Stomach (tissue), 9 donors: ENCODE data around the gene C5orf47. TPM values are rescaled to one million over a fixed set of nuclear protein-coding genes. Genes with fewer than 3 reads are reported as not detected.

Experiments used
- DNase-seq, 2 donors: peaks; one replicate each; pipeline versions ENCODE4 v3.0.0 to v3.0.0-alpha.2; 2013 to 2019
- H3K27ac ChIP-seq, 5 donors: fragments of 200-600 bp in 4 of 5; sonication (generic) in 4 of 5; one replicate each; pipeline ENCODE4 v1.5.1; 2013 to 2019; ENCODE audit warnings: mild to moderate bottlenecking in 1 of 5, moderate library complexity in 1 of 5
- H3K27me3 ChIP-seq, 3 donors: fragments of 200-600 bp; sonication (generic); one replicate each; pipeline ENCODE4 v1.5.1; 2017 to 2019; ENCODE audit warnings: mixed run types in 1 of 3
- H3K36me3 ChIP-seq, 4 donors: fragments of 200-600 bp; sonication (generic); 1 replicate in 3 of 4; 2 replicates in 1 of 4; pipeline ENCODE4 v1.5.1; 2016 to 2019
- H3K4me1 ChIP-seq, 4 donors: fragments of 200-600 bp; sonication (generic); one replicate each; pipeline ENCODE4 v1.5.1; 2016 to 2019
- H3K4me3 ChIP-seq, 4 donors: fragments of 200-600 bp; sonication (generic) in 3 of 4; one replicate each; pipeline ENCODE4 v1.5.1; 2016 to 2019; ENCODE audit warnings: mild to moderate bottlenecking in 1 of 4
- H3K9me3 ChIP-seq, 4 donors: fragments of 200-600 bp; sonication (generic); one replicate each; pipeline ENCODE4 v1.5.1; 2016 to 2019
- CTCF ChIP-seq, 7 experiments: fragments of 450-650 bp in 4 of 7; fragments of 200-600 bp in 3 of 7; sonication (generic) in 3 of 7; IDR thresholded peaks; one replicate each; pipeline ENCODE4 v1.5.1; 2016 to 2019; ENCODE audit warnings: antibody characterized with exemption in 7 of 7, control low read depth in 2 of 7, mild to moderate bottlenecking in 1 of 7
- EP300 ChIP-seq: sonication (generic); formaldehyde crosslinking; IDR thresholded peaks from one replicate; pipeline ENCODE4 v1.6.1; 2017; ENCODE audit warnings: antibody characterized with exemption
- POLR2A ChIP-seq, 4 donors: fragments of 450-650 bp; IDR thresholded peaks; one replicate each; pipeline ENCODE4 v1.6.1; 2016; ENCODE audit warnings: antibody characterized with exemption in 4 of 4, control low read depth in 2 of 4, mild to moderate bottlenecking in 1 of 4, moderate library complexity in 1 of 4
- POLR2AphosphoS5 ChIP-seq, 3 donors: sonication (generic); formaldehyde crosslinking; IDR thresholded peaks; one replicate each; pipeline ENCODE4 v1.6.1; 2016; ENCODE audit warnings: antibody characterized with exemption in 3 of 3
- WGBS, 5 donors: extraction: QIAGEN DNeasy Blood & Tissue Kit in 3 of 5; methylation state at CpG; one replicate each; pipeline versions ENCODE4 v1.1.5 to v1.1.7; 2013 to 2018; 5-methylcytosine and 5-hydroxymethylcytosine counted together
- intact Hi-C: fragments of 100-400 bp; cut with DNase I; formaldehyde crosslinking; loops from one replicate; pipeline ENCODE4 v1.15.1; 2023; ENCODE audit warnings: low total_unique reads
- polyA plus RNA-seq, 3 donors: library from polyadenylated mRNA; stranded (reverse); fragments of 200-250 nt; gene quantifications; one replicate each; pipeline ENCODE4 v1.2.3, GENCODE V29; 2013
- total RNA-seq, 5 donors: library from RNA; depleted of rRNA; stranded (reverse); fragments of >200 nt; gene quantifications; one replicate each; pipeline versions ENCODE4 v1.1.0 to v1.2.3, GENCODE V29; 2014 to 2016
- donor health status: healthy with polysubstance abuse.
- donor health status: Bipolar disorder and iron deficiency.
- donor health status: healthy.

The C5orf47 gene
- total and polyA plus RNA-seq, 8 donors, result not detected

GRCh38 chr5:173997331-173997730 is 8.4 kb downstream of the C5orf47 start:
- H3K9me3 ChIP-seq, result no peaks in the 10 kb centered on the region
- no peaks in the 10 kb centered on the region for H3K4me1 ChIP-seq
- WGBS, 5 donors, result 58 to 80% (median 77%) methylated on average over 4 of the region's 4 CpGs
- H3K27ac ChIP-seq, result no peak overlapping the region
- no peak overlapping the region for H3K4me3 ChIP-seq
- no peaks in the 10 kb centered on the region for H3K36me3 ChIP-seq
- DNase-seq, result no peak
- TF ChIP-seq POLR2A (IDR thresholded peaks at IDR 0.05) (no peak), EP300 (no peak), CTCF (IDR thresholded peaks at IDR 0.05) (no peak), POLR2AphosphoS5 (IDR thresholded peaks at IDR 0.05) (no peak)
- peaks cover 0 to 16% (median 7%) of the 10 kb centered on the region in 3 donors for H3K27me3 ChIP-seq
- intact Hi-C loops, result no loop called here

GRCh38 chr5:173998531-173998930 is 9.6 kb downstream of the C5orf47 start:
- 51 to 68% (median 63%) methylated on average over 4 of the region's 4 CpGs for WGBS, 5 donors
- H3K27ac ChIP-seq, result no peak overlapping the region
- no peak for DNase-seq
- H3K4me3 ChIP-seq, result no peak overlapping the region
- no peak for TF ChIP-seq CTCF (IDR thresholded peaks at IDR 0.05)
- no peak for TF ChIP-seq POLR2AphosphoS5 (IDR thresholded peaks at IDR 0.05)
- TF ChIP-seq EP300, result no peak
- peaks cover 0 to 8% (median 7%) of the 10 kb centered on the region in 3 donors for H3K27me3 ChIP-seq
- H3K9me3 ChIP-seq, result no peaks in the 10 kb centered on the region
- no peaks in the 10 kb centered on the region for H3K4me1 ChIP-seq
- intact Hi-C loops, result no loop called here
- no peaks in the 10 kb centered on the region for H3K36me3 ChIP-seq

- Histone ChIP-seq H3K27me3 (peaks cover 0 to 7% (median 0%) of the 10 kb centered on the region in 3 donors), H3K27ac (no peak overlapping the region), H3K4me3 (no peak overlapping the region), H3K9me3 (no peaks in the 10 kb centered on the region), H3K36me3 (no peaks in the 10 kb centered on the region), H3K4me1 (no peaks in the 10 kb centered on the region)
- TF ChIP-seq CTCF (IDR thresholded peaks at IDR 0.05), result no peak
- TF ChIP-seq POLR2A (IDR thresholded peaks at IDR 0.05), result no peak
- no peak for TF ChIP-seq EP300
- intact Hi-C loops, result no loop called here
- no peak for DNase-seq
- WGBS, 5 donors, result 78 to 85% (median 84%) methylated on average over 4 of the region's 4 CpGs
These were observed 11.1 kb downstream of the C5orf47 start for GRCh38 chr5:174000076-174000475.

GRCh38 chr5:174003795-174004194 is 14.8 kb downstream of the C5orf47 start:
- intact Hi-C loops, result no loop called here
- no peak for TF ChIP-seq POLR2AphosphoS5 (IDR thresholded peaks at IDR 0.05)
- no peak for TF ChIP-seq EP300
- TF ChIP-seq POLR2A (IDR thresholded peaks at IDR 0.05), result no peak
- no peak for TF ChIP-seq CTCF (IDR thresholded peaks at IDR 0.05)
- no peak overlapping the region for H3K4me3 ChIP-seq
- H3K4me1 ChIP-seq, result no peaks in the 10 kb centered on the region
- peaks cover 0 to 4% (median 0%) of the 10 kb centered on the region in 3 donors for H3K27me3 ChIP-seq
- H3K9me3 ChIP-seq, result no peaks in the 10 kb centered on the region
- H3K27ac ChIP-seq, result no peak overlapping the region
- no peak for DNase-seq
- H3K36me3 ChIP-seq, result no peaks in the 10 kb centered on the region
